HG03558 (cell line): ENCODE measurements around the gene AK8.
"Not testable (repeated sequence)": the region's sequence is repeated elsewhere in the genome, so short reads cannot be mapped to it uniquely, and the experiment has no call there.

ENCODE experiments used
- ATAC-seq: cut with Tn5 transposase; IDR thresholded peaks from one replicate; pipeline ENCODE4 v1.9.1; 2021; ENCODE audit warnings: moderate number of reproducible peaks; ENCODE audit not compliant: unreplicated experiment; ENCODE audit errors: extremely low read depth

AK8 gene

GRCh38 chr9:132776891-132777290 lies 101.2 kb downstream of the AK8 start:
- ATAC-seq = no peak

GRCh38 chr9:132776268-132776667 lies 101.8 kb downstream of the AK8 start:
- no peak for ATAC-seq

GRCh38 chr9:132775720-132776119 lies 102.4 kb downstream of the AK8 start:
- ATAC-seq = no peak

GRCh38 chr9:132774886-132775285 lies 103.2 kb downstream of the AK8 start:
- no peak for ATAC-seq

- ATAC-seq = no peak
These were observed 104.2 kb downstream of the AK8 start for GRCh38 chr9:132773764-132774339.

GRCh38 chr9:132773093-132773492 lies 105.0 kb downstream of the AK8 start:
- no peak for ATAC-seq

- not testable (repeated sequence) for ATAC-seq
These were observed 106.3 kb downstream of the AK8 start for GRCh38 chr9:132771752-132772151.

- no peak for ATAC-seq
These were observed 107.2 kb downstream of the AK8 start for GRCh38 chr9:132770770-132771310.

GRCh38 chr9:132769906-132770769 lies 107.9 kb downstream of the AK8 start:
- no peak for ATAC-seq

- no peak for ATAC-seq
These were observed 108.9 kb downstream of the AK8 start for GRCh38 chr9:132768932-132769905.

GRCh38 chr9:132763574-132763973 lies 114.5 kb downstream of the AK8 start:
- no peak for ATAC-seq

GRCh38 chr9:132762896-132763295 lies 115.2 kb downstream of the AK8 start:
- ATAC-seq = no peak

GRCh38 chr9:132761602-132762001 lies 116.5 kb downstream of the AK8 start:
- no peak for ATAC-seq

GRCh38 chr9:132760057-132760456 lies 118.0 kb downstream of the AK8 start:
- ATAC-seq = no peak

- ATAC-seq = no peak
These were observed 121.1 kb downstream of the AK8 start for GRCh38 chr9:132757016-132757415.

- ATAC-seq = no peak
These were observed 121.8 kb downstream of the AK8 start for GRCh38 chr9:132756214-132756845.

GRCh38 chr9:132755096-132755495 lies 123.0 kb downstream of the AK8 start:
- no peak for ATAC-seq

- no peak for ATAC-seq
These were observed 123.8 kb downstream of the AK8 start for GRCh38 chr9:132754236-132754635.

GRCh38 chr9:132753593-132753880 lies 124.5 kb downstream of the AK8 start:
- no peak for ATAC-seq
